Measurements from ENCODE around the gene COPA. TPM values are rescaled to one million over a fixed set of nuclear protein-coding genes. Genes with fewer than 3 reads are reported as not detected.

Gene COPA
- total RNA-seq, 4 donors from 2014 or later: 59.0 to 103 (median 85.9) TPM

- TF ChIP-seq CTCF (IDR thresholded peaks at IDR 0.05 in 4 of 5, conservative IDR thresholded peaks at IDR 0.05 in 1 of 5) (no peak), POLR2A (IDR thresholded peaks at IDR 0.05) (no peak)
- Histone ChIP-seq H3K27ac (no peak overlapping the region), H3K36me3 (peaks cover 2 to 57% of the 10 kb centered on the region in 2 donors), H3K9me3 (no peaks in the 10 kb centered on the region), H3K4me3 (no peak overlapping the region), H3K27me3 (no peaks in the 10 kb centered on the region), H3K4me1 (no peaks in the 10 kb centered on the region)
- ATAC-seq: no peak
- intact Hi-C loops (cut with DNase I; ENCODE audit: low total_unique reads) (loop anchor here (2.0 kb wide), 1 partner anchor 77 kb away; no protein-coding TSS in a partner anchor), in situ Hi-C loops (cut with MboI; ENCODE audit: low sequenced_read_pairs in 4 of 4) (loop anchor here in 1 of 4 donors (25.0 kb wide), 1 partner anchor 190 kb away; the partner anchor contains the start of genes IGSF8 and KCNJ9)
- no peak for DNase-seq
Observed at GRCh38 chr1:160277330-160277729, 65.7 kb downstream of the COPA start.

- H3K4me1 ChIP-seq: no peaks in the 10 kb centered on the region
- no peaks in the 10 kb centered on the region for H3K27me3 ChIP-seq
- no peak overlapping the region for H3K27ac ChIP-seq
- DNase-seq (no peak), ATAC-seq (no peak)
- H3K36me3 ChIP-seq: no peaks in the 10 kb centered on the region
- intact Hi-C loops (cut with DNase I; ENCODE audit: low total_unique reads) (no loop called here), in situ Hi-C loops (cut with MboI; ENCODE audit: low sequenced_read_pairs in 4 of 4) (no loop called here)
- H3K9me3 ChIP-seq: no peaks in the 10 kb centered on the region
- TF ChIP-seq CTCF (IDR thresholded peaks at IDR 0.05 in 4 of 5, conservative IDR thresholded peaks at IDR 0.05 in 1 of 5) (no peak), POLR2A (IDR thresholded peaks at IDR 0.05) (no peak)
- no peak overlapping the region for H3K4me3 ChIP-seq
Observed at GRCh38 chr1:160271025-160271424, 72.0 kb downstream of the COPA start.

GRCh38 chr1:160267284-160267991 lies 75.6 kb downstream of the COPA start:
- intact Hi-C loops (cut with DNase I; ENCODE audit: low total_unique reads) (no loop called here), in situ Hi-C loops (cut with MboI; ENCODE audit: low sequenced_read_pairs in 4 of 4) (no loop called here)

GRCh38 chr1:160264795-160265307 lies 78.2 kb downstream of the COPA start:
- in situ Hi-C loops (cut with MboI; ENCODE audit: low sequenced_read_pairs in 4 of 4): no loop called here

More at GRCh38 chr1:160267284-160267991, 75.6 kb downstream of the COPA start:
- Histone ChIP-seq H3K4me1 (peaks cover 6 to 7% of the 10 kb centered on the region in 2 donors), H3K27ac (no peak overlapping the region), H3K36me3 (no peaks in the 10 kb centered on the region), H3K9me3 (no peaks in the 10 kb centered on the region), H3K4me3 (no peak overlapping the region), H3K27me3 (no peaks in the 10 kb centered on the region)
- ATAC-seq (no peak), DNase-seq (no peak)
- TF ChIP-seq POLR2A (IDR thresholded peaks at IDR 0.05): no peak
- no peak for TF ChIP-seq CTCF (IDR thresholded peaks at IDR 0.05 in 4 of 5, conservative IDR thresholded peaks at IDR 0.05 in 1 of 5)

More at GRCh38 chr1:160264795-160265307, 78.2 kb downstream of the COPA start:
- H3K36me3 ChIP-seq: no peaks in the 10 kb centered on the region
- no peaks in the 10 kb centered on the region for H3K9me3 ChIP-seq
- DNase-seq: no peak
- TF ChIP-seq CTCF (IDR thresholded peaks at IDR 0.05 in 4 of 5, conservative IDR thresholded peaks at IDR 0.05 in 1 of 5) (no peak), POLR2A (IDR thresholded peaks at IDR 0.05) (no peak)
- H3K27me3 ChIP-seq: no peaks in the 10 kb centered on the region
- no peak overlapping the region for H3K4me3 ChIP-seq
- ATAC-seq: no peak
- H3K4me1 ChIP-seq: peaks cover 16 to 21% of the 10 kb centered on the region in 2 donors
- intact Hi-C loops (cut with DNase I; ENCODE audit: low total_unique reads): no loop called here
- no peak overlapping the region for H3K27ac ChIP-seq

Data from gastrocnemius medialis (tissue), 4 donors.